HEK293 (cell line): ENCODE data around the gene REM2.
"Not testable (repeated sequence)": the region's sequence is repeated elsewhere in the genome, so short reads cannot be mapped to it uniquely, and the experiment has no call there.

ENCODE experiments used
- CTCF ChIA-PET: fragments of 350-600 bp; formaldehyde crosslinking; extraction: SDS; loops from one replicate; lab custom pipeline; 2021; ENCODE audit warnings: antibody characterized with exemption; lab: Yijun Ruan, JAX
- POLR2A ChIA-PET: fragments of 300-600 bp; formaldehyde crosslinking; extraction: SDS; loops from one replicate; lab custom pipeline; 2020; ENCODE audit warnings: antibody characterized with exemption, inconsistent platforms; lab: Yijun Ruan, JAX
- H3K27ac ChIP-seq: fragments of 200-500 bp; sonication (Bioruptor generic); 2 replicates; pipeline ENCODE4 v1.5.1; 2014; ENCODE audit warnings: low read depth, low read length, control low read depth, inconsistent platforms; ENCODE audit errors: extremely low read depth
- H3K36me3 ChIP-seq, 2 experiments: fragments of 200-500 bp in 1 of 2; sonication (Bioruptor generic) in 1 of 2; 1 replicate in 1 of 2; 2 replicates in 1 of 2; pipeline ENCODE4 v1.5.1; 2014 to 2017; ENCODE audit warnings: inconsistent platforms in 2 of 2, low read length in 2 of 2; ENCODE audit not compliant: control insufficient read depth in 2 of 2, insufficient read depth in 1 of 2
- H3K4me1 ChIP-seq: fragments of 200-500 bp; sonication (Bioruptor generic); 2 replicates; pipeline ENCODE4 v1.5.1; 2014; ENCODE audit warnings: mild to moderate bottlenecking, low read length, inconsistent platforms; ENCODE audit not compliant: control insufficient read depth, insufficient read depth
- H3K4me3 ChIP-seq: 2 replicates; pipeline ENCODE4 v1.5.1; 2011; ENCODE audit warnings: low read depth, mild to moderate bottlenecking, control low read depth, low read length, moderate library complexity
- H3K9me3 ChIP-seq: fragments of 200-500 bp; sonication (Bioruptor generic); 2 replicates; pipeline ENCODE4 v1.5.1; 2014; ENCODE audit warnings: low read depth, low read length, inconsistent platforms; ENCODE audit not compliant: control insufficient read depth, insufficient read depth
- KLF17 ChIP-seq: fragments of 450-650 bp; formaldehyde crosslinking; IDR thresholded peaks from 2 replicates; pipeline ENCODE4 v1.5.1; 2016; ENCODE audit warnings: missing biosample characterization, missing genetic modification characterization
- PATZ1 ChIP-seq: fragments of 450-650 bp; formaldehyde crosslinking; IDR thresholded peaks from 2 replicates; pipeline ENCODE4 v1.5.1; 2016; ENCODE audit warnings: missing biosample characterization, missing genetic modification characterization
- SETDB1 ChIP-seq: IDR thresholded peaks from one replicate; pipeline ENCODE4 v1.6.1; 2017; ENCODE audit warnings: mild to moderate bottlenecking, low read length, moderate library complexity, mixed read lengths; ENCODE audit not compliant: insufficient read length
- ZBTB11 ChIP-seq: fragments of 450-650 bp; formaldehyde crosslinking; conservative IDR thresholded peaks from 2 replicates; pipeline ENCODE4 v1.5.1; 2016; ENCODE audit warnings: low read depth, missing biosample characterization, missing genetic modification characterization
- ZNF114 ChIP-seq: fragments of 450-650 bp; formaldehyde crosslinking; IDR thresholded peaks from 2 replicates; pipeline ENCODE4 v1.5.0; 2017; ENCODE audit warnings: missing biosample characterization, missing genetic modification characterization
- ZNF121 ChIP-seq: fragments of 450-650 bp; formaldehyde crosslinking; IDR thresholded peaks from 2 replicates; pipeline ENCODE4 v1.5.1; 2016; ENCODE audit warnings: missing biosample characterization, missing genetic modification characterization
- ZNF138 ChIP-seq: fragments of 450-650 bp; formaldehyde crosslinking; IDR thresholded peaks from 2 replicates; pipeline ENCODE4 v1.5.1; 2016; ENCODE audit warnings: missing biosample characterization, missing genetic modification characterization, borderline replicate concordance
- ZNF18 ChIP-seq: fragments of 450-650 bp; formaldehyde crosslinking; IDR thresholded peaks from 2 replicates; pipeline ENCODE4 v1.5.1; 2016; ENCODE audit warnings: missing biosample characterization, missing genetic modification characterization
- ZNF2 ChIP-seq: fragments of 450-650 bp; formaldehyde crosslinking; IDR thresholded peaks from 2 replicates; pipeline ENCODE4 v1.5.1; 2016; ENCODE audit warnings: missing biosample characterization, missing genetic modification characterization
- ZNF354C ChIP-seq: fragments of 450-650 bp; formaldehyde crosslinking; IDR thresholded peaks from 2 replicates; pipeline ENCODE4 v1.5.1; 2016; ENCODE audit warnings: missing biosample characterization, missing genetic modification characterization, low read depth, borderline replicate concordance
- ZNF362 ChIP-seq: fragments of 450-650 bp; formaldehyde crosslinking; IDR thresholded peaks from 2 replicates; pipeline ENCODE4 v1.5.1; 2016; ENCODE audit warnings: missing biosample characterization, missing genetic modification characterization
- ZNF433 ChIP-seq: fragments of 450-650 bp; formaldehyde crosslinking; IDR thresholded peaks from 2 replicates; pipeline ENCODE4 v1.5.1; 2016; ENCODE audit warnings: missing biosample characterization, missing genetic modification characterization, low read depth
- ZNF560 ChIP-seq: fragments of 450-650 bp; formaldehyde crosslinking; IDR thresholded peaks from 2 replicates; pipeline ENCODE4 v1.5.1; 2017; ENCODE audit warnings: missing biosample characterization, missing genetic modification characterization, borderline replicate concordance
- ZNF621 ChIP-seq: fragments of 450-650 bp; formaldehyde crosslinking; IDR thresholded peaks from 2 replicates; pipeline ENCODE4 v1.5.1; 2017; ENCODE audit warnings: missing biosample characterization, missing genetic modification characterization
- ZNF670 ChIP-seq: fragments of 450-650 bp; formaldehyde crosslinking; IDR thresholded peaks from 2 replicates; pipeline ENCODE4 v1.5.1; 2016; ENCODE audit warnings: missing biosample characterization, missing genetic modification characterization, low read depth

The REM2 gene

GRCh38 chr14:22856428-22856827 is 26.6 kb upstream of the REM2 start (continued):
- TF ChIP-seq KLF17 (tag by site-specific recombination) = no peak
- no peak for TF ChIP-seq ZNF138 (tag by site-specific recombination)
- TF ChIP-seq ZNF433 (tag by site-specific recombination) = no peak
- TF ChIP-seq ZNF18 (tag by site-specific recombination) = no peak
- no peak for TF ChIP-seq SETDB1
- TF ChIP-seq ZNF560 = no peak
- TF ChIP-seq ZNF114 (tag by site-specific recombination) = no peak
- TF ChIP-seq, all 188 proteins: peak for 0

GRCh38 chr14:22860377-22860776 is 22.6 kb upstream of the REM2 start:
- H3K36me3 ChIP-seq, POLR2A ChIA-PET: not testable (repeated sequence)
- CTCF ChIA-PET = interaction anchor here (0.6 to 1.8 kb wide), 6 partner anchors 12 to 474 kb away, joined by 3 to 7 read pairs (median 4); no protein-coding TSS in a partner anchor

GRCh38 chr14:22861651-22862050 is 21.4 kb upstream of the REM2 start:
- H3K27ac ChIP-seq = no peak overlapping the region
- H3K9me3 ChIP-seq = no peaks in the 10 kb centered on the region
- ChIA-PET CTCF (interaction anchor here (0.7 to 3.7 kb wide), 7 partner anchors 8 to 320 kb away, joined by 3 to 29 read pairs (median 5); partner anchors contain the start of gene LRP10), POLR2A (no interaction called here)
- no peaks in the 10 kb centered on the region for H3K36me3 ChIP-seq
- H3K4me3 ChIP-seq = no peak overlapping the region
- no peaks in the 10 kb centered on the region; the same call in 1 of the 2 replicates for H3K4me1 ChIP-seq
- TF ChIP-seq ZNF621 (tag by site-specific recombination) (no peak), ZBTB11 (tag by site-specific recombination) (no peak), ZNF121 (tag by site-specific recombination) (no peak), ZNF362 (tag by site-specific recombination) (no peak), ZNF670 (tag by site-specific recombination) (no peak)

More at GRCh38 chr14:22860377-22860776, 22.6 kb upstream of the REM2 start:
- not testable (repeated sequence) for H3K27ac ChIP-seq, H3K4me3 ChIP-seq, H3K4me1 ChIP-seq, H3K9me3 ChIP-seq

GRCh38 chr14:22864979-22865378 is 18.0 kb upstream of the REM2 start:
- no peaks in the 10 kb centered on the region for H3K9me3 ChIP-seq
- no peaks in the 10 kb centered on the region; the same call in 1 of the 2 replicates for H3K4me1 ChIP-seq
- no peak overlapping the region for H3K27ac ChIP-seq
- POLR2A ChIA-PET = no interaction called here
- CTCF ChIA-PET = interaction anchor here (0.5 to 3.7 kb wide), 6 partner anchors 12 to 308 kb away, joined by 3 to 29 read pairs (median 4); no protein-coding TSS in a partner anchor
- H3K4me3 ChIP-seq = no peak overlapping the region
- no peaks in the 10 kb centered on the region for H3K36me3 ChIP-seq
- TF ChIP-seq ZNF2 (tag by site-specific recombination) (no peak), ZNF354C (no peak), ZNF560 (no peak), PATZ1 (no peak)
